Central memory CD8-positive, alpha-beta T cell (primary cell): ENCODE measurements around the gene COL4A2.

Experiments
- ATAC-seq: fragments of 150-1000 bp; cut with Tn5 transposase; replicated peaks from 2 replicates; pipeline ENCODE4 v1.10.0; 2022; ENCODE audit warnings: mild to moderate bottlenecking, moderate FRiP score, moderate number of reproducible peaks; ENCODE audit not compliant: poor library complexity, severe bottlenecking; ENCODE audit errors: extremely low read depth
- DNase-seq, 2 donors: peaks; one replicate each; pipeline ENCODE4 v3.0.0; 2021; ENCODE audit warnings: low spot score in 2 of 2
- H3K27ac Mint-ChIP-seq: one replicate; pipeline ENCODE4 v1.8.0; 2022; ENCODE audit warnings: low read depth, mild to moderate bottlenecking, moderate library complexity, mixed read lengths
- H3K27me3 Mint-ChIP-seq: one replicate; pipeline ENCODE4 v1.8.0; 2022; ENCODE audit warnings: mixed read lengths
- H3K36me3 Mint-ChIP-seq: one replicate; pipeline ENCODE4 v1.8.0; 2022; ENCODE audit warnings: mild to moderate bottlenecking, moderate library complexity, mixed read lengths; ENCODE audit not compliant: insufficient read depth
- H3K4me1 Mint-ChIP-seq: one replicate; pipeline ENCODE4 v1.8.0; 2022; ENCODE audit warnings: mixed read lengths
- H3K4me3 Mint-ChIP-seq: one replicate; pipeline ENCODE4 v1.8.0; 2022; ENCODE audit warnings: mild to moderate bottlenecking, moderate library complexity, mixed read lengths
- H3K9me3 Mint-ChIP-seq: one replicate; pipeline ENCODE4 v1.8.0; 2022; ENCODE audit warnings: mixed read lengths

Gene COL4A2

DNA sequence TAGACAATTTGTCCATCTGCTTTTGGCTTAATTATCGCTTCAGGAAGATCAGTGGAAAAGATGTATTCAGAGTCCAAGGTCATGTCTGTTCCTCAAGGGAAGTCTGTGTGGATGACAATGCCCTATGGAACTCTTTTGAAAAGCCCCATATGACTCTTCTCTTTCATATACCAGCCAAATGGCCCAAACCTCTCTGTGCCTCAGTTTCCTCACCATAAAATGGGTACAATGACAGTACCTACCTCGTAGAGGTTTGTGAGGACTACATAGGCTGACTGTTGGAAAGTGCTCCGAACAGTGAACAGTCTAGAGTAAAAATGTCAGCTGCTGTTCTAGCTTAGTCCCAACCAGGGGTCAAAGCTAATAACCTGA, 104.6 kb downstream of the COL4A2 start:
- H3K27ac Mint-ChIP-seq: no peak overlapping the region
- peaks cover 64% of the 10 kb centered on the region for H3K27me3 Mint-ChIP-seq
- H3K9me3 Mint-ChIP-seq: no peaks in the 10 kb centered on the region
- DNase-seq (no peak), ATAC-seq (no peak)
- H3K4me3 Mint-ChIP-seq: no peak overlapping the region
- peaks cover 5% of the 10 kb centered on the region for H3K4me1 Mint-ChIP-seq
- no peaks in the 10 kb centered on the region for H3K36me3 Mint-ChIP-seq

DNA sequence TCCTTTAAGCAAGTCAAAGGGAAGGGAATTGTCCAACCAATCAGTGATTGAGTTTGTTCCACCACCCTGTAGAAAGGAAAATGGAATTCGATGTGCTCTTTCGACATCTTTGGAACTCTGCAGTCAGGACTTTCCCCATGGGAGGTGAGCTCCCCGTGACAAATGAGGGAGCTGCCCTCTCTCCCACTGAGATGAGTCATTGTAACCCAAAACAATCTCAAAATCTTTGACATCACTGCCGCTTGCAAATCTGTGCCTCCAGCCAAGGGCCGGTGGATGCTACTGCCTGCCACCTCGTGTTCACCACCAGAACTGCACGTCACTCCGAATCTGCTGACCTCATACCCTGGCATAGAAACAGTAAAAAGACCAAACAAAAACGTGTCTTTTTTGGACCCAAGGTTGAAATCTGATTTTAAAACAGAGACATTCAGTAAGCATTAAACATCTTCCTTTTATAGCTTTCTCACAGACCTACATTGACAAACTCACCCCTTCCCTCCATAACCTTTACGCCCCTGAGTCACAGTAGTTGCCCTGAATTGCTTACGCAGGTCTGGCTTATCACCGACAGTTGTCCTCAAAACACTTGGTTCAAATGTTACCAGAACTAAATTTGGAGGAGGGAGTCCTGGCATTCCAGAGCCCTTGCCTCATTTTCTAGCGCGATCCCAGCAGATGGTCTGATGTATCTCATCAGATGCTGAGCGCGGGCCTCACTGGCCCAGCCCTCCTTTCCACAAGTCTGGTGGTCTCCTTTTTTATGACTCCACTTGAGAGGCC, 105.2 kb downstream of the COL4A2 start:
- Mint-ChIP-seq H3K4me1 (peaks cover 5% of the 10 kb centered on the region), H3K27me3 (peaks cover 63% of the 10 kb centered on the region), H3K36me3 (no peaks in the 10 kb centered on the region), H3K4me3 (no peak overlapping the region), H3K27ac (no peak overlapping the region), H3K9me3 (no peaks in the 10 kb centered on the region)
- no peak for DNase-seq
- ATAC-seq: peak; percentile 40

DNA sequence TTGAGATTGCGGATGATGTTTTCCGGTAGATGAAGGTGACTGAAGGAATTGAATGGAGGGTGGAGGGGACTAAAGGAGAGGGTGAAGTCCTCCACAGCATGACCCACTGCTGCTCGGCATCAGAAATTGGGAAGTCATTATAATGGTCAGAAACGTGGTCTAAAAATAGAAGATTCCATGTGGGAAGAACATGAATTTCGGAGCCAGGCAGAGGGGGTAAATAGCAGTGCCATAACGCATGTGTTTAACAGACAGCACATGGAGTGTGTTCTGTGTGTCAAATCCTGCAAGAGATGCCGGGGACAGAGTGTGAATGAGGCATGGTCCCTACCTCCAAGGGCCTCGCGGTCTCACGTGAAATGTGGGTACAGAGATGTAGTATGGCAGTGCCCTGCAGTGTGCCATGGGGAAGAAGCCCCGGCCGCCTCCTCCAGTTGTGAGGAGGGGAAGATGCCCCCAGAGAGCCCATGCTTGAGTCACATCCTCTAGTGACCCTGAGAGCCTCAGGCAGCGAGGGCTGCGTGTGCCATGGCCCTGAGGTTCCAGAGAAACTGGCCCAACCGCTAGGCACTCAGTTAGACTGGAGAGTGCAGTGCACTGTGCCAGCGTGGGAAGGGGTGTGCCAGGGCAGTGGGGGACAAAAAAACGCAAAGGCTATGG, 106.1 kb downstream of the COL4A2 start:
- Mint-ChIP-seq H3K4me3 (no peak overlapping the region), H3K4me1 (no peaks in the 10 kb centered on the region), H3K9me3 (no peaks in the 10 kb centered on the region), H3K27me3 (peaks cover 63% of the 10 kb centered on the region), H3K36me3 (no peaks in the 10 kb centered on the region), H3K27ac (no peak overlapping the region)
- ATAC-seq (no peak), DNase-seq (no peak)

DNA sequence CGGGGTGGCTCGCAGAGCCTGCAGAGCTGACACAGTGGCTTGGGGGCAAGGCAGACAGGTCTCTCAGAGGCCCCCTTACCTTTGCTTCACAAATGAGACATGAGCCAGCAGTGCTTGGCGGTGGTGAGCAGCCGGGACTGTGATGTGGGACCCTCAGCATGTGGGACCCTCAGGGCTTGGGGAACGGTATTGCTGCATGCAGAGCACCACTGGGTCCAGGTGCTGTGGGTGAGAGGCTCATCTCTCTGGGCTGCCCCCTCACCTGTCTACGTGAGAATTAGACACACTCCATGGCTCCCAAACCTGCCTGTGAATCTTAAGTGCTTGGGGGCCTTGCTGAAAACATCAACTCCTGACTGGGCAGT, 106.6 kb downstream of the COL4A2 start:
- peaks cover 68% of the 10 kb centered on the region for H3K27me3 Mint-ChIP-seq
- no peak overlapping the region for H3K27ac Mint-ChIP-seq
- no peak for ATAC-seq
- H3K9me3 Mint-ChIP-seq: no peaks in the 10 kb centered on the region
- no peaks in the 10 kb centered on the region for H3K4me1 Mint-ChIP-seq
- no peak for DNase-seq
- no peaks in the 10 kb centered on the region for H3K36me3 Mint-ChIP-seq
- H3K4me3 Mint-ChIP-seq: no peak overlapping the region

DNA sequence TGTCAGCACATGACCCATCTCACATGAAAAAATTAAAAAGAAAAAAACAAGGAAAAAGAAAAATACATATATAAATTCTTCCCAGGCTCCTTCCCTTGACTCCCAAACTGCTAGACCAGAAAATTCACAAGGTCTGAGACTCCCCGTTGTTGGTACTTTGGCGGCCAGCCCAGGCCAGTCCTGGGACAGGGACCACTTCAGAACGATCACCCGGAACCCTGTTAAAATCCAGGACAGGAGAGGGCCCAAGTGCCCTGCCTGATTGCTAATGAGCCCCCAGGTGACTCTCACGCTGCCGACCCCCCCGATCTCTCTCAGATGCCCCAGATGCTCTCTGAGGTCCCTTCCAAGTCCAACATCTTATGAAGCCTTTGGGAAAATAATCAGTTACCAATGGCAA, 107.2 kb downstream of the COL4A2 start:
- no peaks in the 10 kb centered on the region for H3K36me3 Mint-ChIP-seq
- no peak for ATAC-seq
- no peak overlapping the region for H3K4me3 Mint-ChIP-seq
- peaks cover 74% of the 10 kb centered on the region for H3K27me3 Mint-ChIP-seq
- no peaks in the 10 kb centered on the region for H3K4me1 Mint-ChIP-seq
- no peak for DNase-seq
- no peaks in the 10 kb centered on the region for H3K9me3 Mint-ChIP-seq
- H3K27ac Mint-ChIP-seq: no peak overlapping the region

DNA sequence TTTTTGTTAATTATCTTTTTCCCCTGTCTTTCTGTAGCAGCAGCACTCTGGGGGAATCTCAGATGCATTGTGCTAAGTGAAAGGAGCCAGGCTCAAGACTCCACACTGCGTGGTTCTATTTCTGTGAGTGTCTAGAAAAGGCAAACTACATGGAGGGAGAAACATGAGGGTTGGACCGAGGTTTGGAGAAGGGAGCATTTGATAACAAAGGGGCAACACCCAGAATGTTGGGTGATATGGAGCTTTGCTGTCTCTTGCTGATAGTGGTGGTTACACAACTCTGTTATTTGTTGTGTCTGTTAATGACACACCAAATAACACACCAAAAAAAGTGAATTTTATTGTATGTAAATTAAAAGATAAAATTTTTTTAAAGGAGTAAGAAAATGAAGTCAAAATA, 107.8 kb downstream of the COL4A2 start:
- DNase-seq (no peak), ATAC-seq (no peak)
- no peaks in the 10 kb centered on the region for H3K4me1 Mint-ChIP-seq
- H3K4me3 Mint-ChIP-seq: no peak overlapping the region
- peaks cover 81% of the 10 kb centered on the region for H3K27me3 Mint-ChIP-seq
- H3K36me3 Mint-ChIP-seq: no peaks in the 10 kb centered on the region
- H3K27ac Mint-ChIP-seq: no peak overlapping the region
- no peaks in the 10 kb centered on the region for H3K9me3 Mint-ChIP-seq

DNA sequence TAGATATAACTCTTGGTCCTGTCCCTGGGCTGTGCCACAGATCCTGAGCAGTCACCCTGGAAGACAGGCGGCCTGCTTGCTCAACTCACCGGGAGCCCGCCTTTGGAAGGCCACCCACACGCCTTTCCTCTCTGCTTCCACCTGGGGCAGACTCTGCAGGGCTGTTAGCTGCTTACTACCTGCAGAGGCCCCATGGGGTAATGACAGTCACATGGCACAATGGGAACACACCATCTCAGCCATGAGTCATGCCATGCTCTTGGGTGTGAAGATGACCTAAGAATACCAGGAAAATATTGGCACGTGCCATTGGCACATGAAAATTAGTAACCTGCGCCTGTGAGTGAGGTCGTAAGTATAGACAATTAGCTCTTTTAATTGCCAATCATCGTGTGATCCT, 108.6 kb downstream of the COL4A2 start:
- DNase-seq (no peak), ATAC-seq (no peak)
- Mint-ChIP-seq H3K9me3 (no peaks in the 10 kb centered on the region), H3K36me3 (no peaks in the 10 kb centered on the region), H3K4me1 (no peaks in the 10 kb centered on the region), H3K27me3 (peaks cover 81% of the 10 kb centered on the region), H3K4me3 (no peak overlapping the region), H3K27ac (no peak overlapping the region)

DNA sequence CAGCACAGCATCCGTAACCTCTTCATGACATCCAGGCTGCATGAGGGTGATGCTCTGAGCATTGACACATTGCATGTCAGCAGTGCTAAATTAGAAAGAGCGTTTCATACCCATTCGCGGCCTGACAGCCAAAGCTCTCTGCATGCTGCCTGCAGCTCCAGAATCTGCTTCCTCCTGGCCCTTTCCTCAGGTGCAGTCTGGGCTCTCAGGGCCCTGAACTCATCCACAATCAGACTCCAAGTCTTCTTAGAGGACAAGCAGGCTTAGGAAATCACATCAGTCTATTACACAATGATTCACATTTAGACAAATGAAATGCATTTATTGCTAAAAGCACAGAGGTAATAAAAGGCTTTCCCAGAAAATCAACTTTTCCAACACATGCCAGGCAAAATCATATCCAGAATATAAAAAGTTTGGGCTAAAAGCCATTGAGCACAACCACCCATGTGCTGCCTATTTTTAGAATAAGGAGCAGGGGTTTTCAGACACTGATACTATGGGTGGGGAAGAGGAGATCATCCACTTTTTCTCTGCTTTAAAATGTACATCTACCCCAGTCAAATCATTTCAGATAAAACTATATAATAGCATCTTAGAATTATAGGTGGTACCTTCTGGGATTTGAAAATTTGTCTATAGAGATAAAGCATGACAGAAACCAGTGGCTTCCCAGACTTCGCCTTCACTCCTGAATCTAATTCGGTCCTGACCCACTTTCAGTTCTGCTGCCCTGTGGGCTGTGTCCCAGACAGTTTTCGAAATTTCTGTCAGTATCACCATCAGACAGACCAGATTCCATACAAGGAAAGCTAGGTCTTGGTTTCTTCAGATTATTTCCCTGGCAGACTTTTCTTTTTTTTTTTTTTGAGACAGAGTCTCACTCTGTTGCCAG, 109.3 kb downstream of the COL4A2 start:
- no peaks in the 10 kb centered on the region for H3K9me3 Mint-ChIP-seq

DNA sequence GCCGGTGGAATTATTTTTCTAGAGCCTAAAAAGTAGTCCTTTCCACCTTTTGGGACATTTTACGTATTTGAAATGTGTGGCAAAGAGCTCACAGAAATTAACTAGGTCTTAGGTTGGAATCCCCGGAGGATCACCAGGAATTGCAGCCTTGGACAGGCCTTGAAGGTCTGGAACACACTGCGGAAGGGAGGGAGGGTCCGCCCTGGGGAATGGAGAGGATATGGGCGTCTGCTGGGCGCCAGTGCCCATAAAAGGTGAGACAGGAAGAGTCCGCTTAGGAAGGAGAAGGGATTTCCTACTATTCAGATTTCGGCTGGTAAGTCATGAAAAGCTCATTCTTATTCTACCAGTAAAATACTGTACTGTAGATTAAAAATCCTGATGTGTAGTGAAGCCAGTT, 111.9 kb downstream of the COL4A2 start:
- ATAC-seq: no peak
- Mint-ChIP-seq H3K9me3 (no peaks in the 10 kb centered on the region), H3K27me3 (peaks cover 85% of the 10 kb centered on the region), H3K4me3 (no peak overlapping the region), H3K27ac (no peak overlapping the region), H3K4me1 (peaks cover 11% of the 10 kb centered on the region), H3K36me3 (no peaks in the 10 kb centered on the region)
- DNase-seq: no peak

More for the DNA sequence above, 109.3 kb downstream of the COL4A2 start:
- peaks cover 3% of the 10 kb centered on the region for H3K4me1 Mint-ChIP-seq
- DNase-seq (no peak), ATAC-seq (no peak)
- H3K4me3 Mint-ChIP-seq: no peak overlapping the region
- no peak overlapping the region for H3K27ac Mint-ChIP-seq
- no peaks in the 10 kb centered on the region for H3K36me3 Mint-ChIP-seq
- H3K27me3 Mint-ChIP-seq: peaks cover 81% of the 10 kb centered on the region

DNA sequence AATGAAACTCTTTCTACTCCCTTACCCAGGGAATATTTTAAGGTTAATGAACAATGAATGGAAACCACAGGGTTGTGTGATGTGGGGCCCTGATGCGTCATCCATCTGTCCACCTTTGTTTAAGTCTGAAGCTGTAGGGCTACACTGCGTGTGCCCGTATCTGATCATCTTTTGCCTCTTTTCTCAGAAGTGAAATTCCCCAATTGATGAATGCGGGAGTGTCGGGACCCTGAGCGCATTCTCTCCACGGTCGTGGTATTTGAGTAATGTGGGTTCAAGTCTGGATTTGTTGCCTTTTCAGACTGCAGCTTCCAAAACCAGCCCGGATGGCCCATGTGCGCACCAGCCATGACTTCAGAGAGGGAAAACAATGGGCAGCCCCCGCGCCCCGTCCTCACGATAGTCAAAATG, 112.3 kb downstream of the COL4A2 start:
- DNase-seq (no peak), ATAC-seq (no peak)
- Mint-ChIP-seq H3K4me1 (peaks cover 11% of the 10 kb centered on the region), H3K4me3 (no peak overlapping the region), H3K36me3 (no peaks in the 10 kb centered on the region), H3K9me3 (no peaks in the 10 kb centered on the region), H3K27me3 (peaks cover 85% of the 10 kb centered on the region), H3K27ac (no peak overlapping the region)

DNA sequence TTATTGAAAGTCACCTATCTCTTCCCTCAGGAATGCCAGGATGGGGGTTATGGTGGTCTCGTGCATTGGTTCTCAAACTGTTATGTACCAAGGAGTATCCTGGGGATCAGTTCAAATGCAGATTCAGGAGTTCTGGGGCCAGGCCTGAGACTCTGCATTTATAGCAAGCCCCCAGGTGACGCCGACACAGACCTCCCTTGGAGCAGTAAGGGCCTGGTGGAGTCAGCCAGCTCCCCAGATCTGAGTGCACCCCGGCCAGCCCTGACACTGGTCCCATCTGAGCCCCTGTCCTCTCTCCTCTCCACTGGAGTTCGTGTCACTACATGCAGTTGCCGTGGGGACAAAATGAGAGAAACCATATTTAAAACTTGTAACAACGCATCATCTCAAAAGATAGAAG, 112.9 kb downstream of the COL4A2 start:
- Mint-ChIP-seq H3K4me1 (peaks cover 11% of the 10 kb centered on the region), H3K27me3 (peaks cover 86% of the 10 kb centered on the region)
- DNase-seq: no peak

DNA sequence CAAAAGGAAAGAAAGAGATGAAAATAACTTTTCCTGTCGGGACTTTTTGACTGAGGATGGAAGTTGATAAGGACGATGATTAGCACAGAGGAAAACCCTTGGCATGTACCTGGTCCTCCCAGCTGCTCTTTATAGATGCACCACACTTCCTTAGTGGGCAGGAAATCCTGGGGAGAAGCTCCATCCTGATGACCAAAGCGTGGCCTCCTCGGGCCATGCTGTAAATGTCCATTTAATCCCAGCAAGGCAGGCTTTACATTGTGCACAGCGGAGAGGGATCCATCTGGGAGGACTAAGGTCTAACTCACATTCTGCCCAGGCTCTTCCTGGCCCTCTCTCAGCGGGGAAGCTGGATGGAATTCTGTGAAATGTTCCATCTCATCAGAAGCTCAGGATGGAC, 113.5 kb downstream of the COL4A2 start:
- Mint-ChIP-seq H3K27me3 (peaks cover 90% of the 10 kb centered on the region), H3K36me3 (no peaks in the 10 kb centered on the region), H3K27ac (no peak overlapping the region), H3K9me3 (no peaks in the 10 kb centered on the region), H3K4me3 (no peak overlapping the region), H3K4me1 (peaks cover 11% of the 10 kb centered on the region)
- ATAC-seq (no peak), DNase-seq (no peak)

More for the DNA sequence above, 112.9 kb downstream of the COL4A2 start:
- H3K36me3 Mint-ChIP-seq: no peaks in the 10 kb centered on the region
- ATAC-seq: no peak
- no peaks in the 10 kb centered on the region for H3K9me3 Mint-ChIP-seq
- no peak overlapping the region for H3K4me3 Mint-ChIP-seq
- H3K27ac Mint-ChIP-seq: no peak overlapping the region
